CD4-positive, alpha-beta T cell treated with Interleukin-17A for 1 hour (primary cell): ENCODE data around the gene SCO2.
A peak's percentile ranks its signal among the peaks of the same experiment; 100 is the strongest.
"Not testable (repeated sequence)": the region's sequence is repeated elsewhere in the genome, so short reads cannot be mapped to it uniquely, and the experiment has no call there.

Experiments
- DNase-seq: peaks from one replicate; pipeline ENCODE4 v3.0.0-alpha.2; 2020

Gene SCO2

GRCh38 chr22:50530877-50531545 is 5.6 kb upstream of the SCO2 start:
- peak; percentile 87 for DNase-seq

DNA sequence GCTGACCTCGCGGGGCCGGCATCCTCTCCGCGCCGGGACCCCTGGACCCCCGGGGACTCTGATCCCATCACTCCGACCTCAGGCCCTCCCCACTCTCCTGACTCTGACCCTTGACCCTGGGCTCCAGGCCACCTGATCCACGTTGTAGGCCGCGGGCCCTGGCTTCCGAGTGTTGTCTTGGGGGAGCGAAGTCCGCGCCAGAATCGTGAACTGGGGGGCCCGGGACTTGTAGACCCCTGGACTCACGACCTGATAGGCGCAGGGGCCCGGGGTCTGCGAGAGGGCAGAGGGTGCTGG is 5.1 kb upstream of the SCO2 start:
- no peak for DNase-seq

- peak; percentile 73 for DNase-seq
These were observed 4.6 kb upstream of the SCO2 start, which contains the start of gene TYMP for GRCh38 chr22:50529897-50530579. Gene TYMP (minus strand): TSS chr22:50530012. CDS start chr22:50529709, 303 bp downstream.

DNA sequence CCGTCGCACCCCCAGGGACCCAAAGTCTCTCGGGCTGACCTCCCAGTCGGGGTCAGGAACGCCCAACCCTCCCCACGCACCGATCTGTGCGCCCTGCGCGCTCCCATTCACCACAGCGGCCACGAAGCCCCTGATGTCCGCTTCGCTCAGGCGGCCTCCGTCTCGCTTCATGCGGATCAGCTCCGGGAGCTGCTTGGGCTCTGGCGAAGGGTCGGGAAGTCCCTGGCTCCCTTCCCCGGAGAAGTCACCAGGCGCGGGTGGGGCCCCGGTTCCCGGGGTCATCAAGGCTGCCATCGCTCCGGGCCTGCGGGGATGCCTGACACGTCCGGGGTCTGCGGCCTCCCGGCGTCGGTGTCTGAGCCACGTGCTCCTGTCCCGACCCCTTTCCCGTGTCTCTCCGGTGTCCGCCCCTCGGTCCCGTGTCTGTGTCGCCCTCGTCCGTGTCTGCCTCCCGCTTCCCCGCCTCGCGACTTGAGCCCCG is 4.1 kb upstream of the SCO2 start:
- DNase-seq = no peak

DNA sequence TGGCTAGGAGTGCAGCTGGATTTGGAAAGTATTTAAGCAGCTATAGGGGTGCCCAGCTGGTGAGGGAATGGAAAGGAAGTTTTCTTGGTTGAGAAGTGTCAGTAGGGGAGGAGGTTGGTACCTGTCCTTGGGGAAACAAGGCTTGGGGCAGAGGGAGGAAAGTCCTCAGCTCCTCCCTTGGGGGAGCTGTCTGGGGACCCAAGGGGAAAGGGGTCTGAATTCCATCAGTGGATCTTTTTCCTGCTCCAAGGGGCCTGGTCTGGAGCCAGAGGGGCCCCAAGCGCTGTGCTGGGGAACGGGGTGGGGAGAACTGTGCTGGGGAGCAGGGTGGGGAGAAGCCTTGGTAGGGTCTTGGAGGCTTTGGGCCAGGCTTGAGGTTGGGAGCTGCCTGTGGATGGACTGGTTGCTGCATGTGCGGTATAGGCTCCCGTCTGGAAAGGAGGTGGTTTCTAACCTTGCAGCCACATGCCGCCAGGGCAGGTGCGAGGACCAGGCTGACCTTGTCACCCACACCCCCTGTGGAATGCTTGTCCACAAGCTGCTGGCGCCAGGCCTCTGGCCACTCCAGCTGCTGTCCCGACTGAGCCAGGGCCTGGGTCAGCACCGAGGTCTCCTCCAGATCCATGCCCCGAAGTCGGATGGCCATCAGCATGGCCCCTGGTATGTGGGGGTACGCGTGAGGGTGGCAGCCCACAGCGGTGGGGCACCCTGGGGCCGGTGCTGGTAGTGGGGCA is 3.5 kb upstream of the SCO2 start:
- no peak for DNase-seq

DNA sequence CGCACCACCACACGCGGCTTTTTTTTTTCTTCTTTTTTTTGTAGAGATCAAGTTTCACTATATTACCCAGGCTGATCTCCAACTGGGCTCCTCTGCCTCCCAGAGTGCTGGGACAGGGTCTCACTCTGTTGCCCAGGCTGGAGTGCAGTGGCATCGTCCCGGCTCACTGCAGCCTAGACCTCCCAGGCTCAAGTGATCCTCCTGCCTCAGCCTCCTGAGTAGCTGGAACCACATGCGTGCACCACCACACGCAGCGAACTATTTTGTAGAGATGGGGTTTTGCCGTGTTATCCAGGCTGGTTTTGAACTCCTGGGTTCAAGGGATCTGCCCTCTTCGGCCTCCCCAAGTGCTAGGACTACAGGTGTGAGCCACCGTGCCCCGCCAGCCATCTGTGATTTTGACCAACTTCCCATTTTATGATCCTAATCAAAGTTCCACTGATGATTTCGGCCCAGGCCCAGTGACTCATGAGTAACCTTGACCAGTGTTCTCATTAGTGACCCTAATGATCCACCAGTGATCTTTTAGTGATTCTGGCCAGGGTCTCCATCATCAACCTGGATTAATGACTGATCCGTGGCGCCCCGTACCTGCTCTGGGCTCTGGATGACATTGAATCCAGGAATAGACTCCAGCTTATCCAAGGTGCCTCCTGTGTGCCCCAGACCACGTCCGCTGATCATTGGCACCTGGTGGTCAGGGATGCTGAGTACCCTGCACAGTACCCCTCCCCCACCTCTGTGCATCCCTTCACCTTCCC is 2.7 kb upstream of the SCO2 start:
- DNase-seq = no peak

DNA sequence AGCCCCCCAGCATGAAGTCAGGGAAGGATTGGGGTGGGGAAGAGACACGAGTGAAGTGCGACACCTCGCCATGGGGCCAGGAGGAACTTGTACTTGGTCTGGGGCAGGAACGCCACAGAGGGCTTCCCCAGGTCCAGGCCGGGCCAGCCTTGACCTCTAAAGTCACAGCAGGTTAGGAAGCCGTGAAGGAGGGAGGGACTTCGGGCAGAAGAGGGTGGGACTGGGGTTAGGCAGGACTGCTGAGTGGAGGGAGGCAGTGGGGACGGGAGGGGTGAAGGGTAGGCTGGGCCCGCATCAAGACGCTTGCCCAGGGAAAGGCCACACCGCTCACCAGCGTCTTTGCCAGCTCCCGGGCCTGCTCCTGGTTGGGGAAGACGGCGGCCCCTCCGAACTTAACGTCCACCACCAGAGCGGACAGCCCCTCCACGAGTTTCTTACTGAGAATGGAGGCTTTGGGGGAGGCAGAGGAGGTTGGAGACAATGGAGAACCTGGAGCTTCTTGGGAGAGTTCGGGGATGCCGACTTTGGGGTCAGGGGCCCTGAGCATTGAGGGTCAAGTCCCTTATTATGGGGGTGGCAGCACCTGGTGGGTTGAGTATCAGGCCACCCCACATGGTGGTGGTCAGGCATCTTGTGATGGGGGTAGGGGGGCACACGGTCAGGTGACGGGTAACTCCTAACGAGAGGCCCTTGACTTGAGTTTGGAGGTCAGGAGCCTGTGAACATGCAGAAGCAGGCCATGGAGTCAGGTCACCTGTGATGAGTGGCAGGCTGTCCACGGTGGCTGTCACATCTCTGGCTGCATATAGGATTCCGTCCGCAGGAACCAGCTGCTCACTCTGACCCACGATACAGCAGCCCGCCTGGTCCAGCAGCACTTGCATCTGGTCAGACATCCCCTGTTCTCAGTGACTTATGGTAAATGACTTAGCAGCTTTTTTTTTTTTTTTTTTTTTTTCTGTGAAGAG is 1.7 kb upstream of the SCO2 start:
- peak; percentile 56 for DNase-seq

GRCh38 chr22:50526108-50526833 is 873 bp upstream of the SCO2 start:
- DNase-seq = peak; percentile 89

- DNase-seq = no peak
These were observed 385 bp upstream of the SCO2 start for GRCh38 chr22:50525858-50526107.

DNA sequence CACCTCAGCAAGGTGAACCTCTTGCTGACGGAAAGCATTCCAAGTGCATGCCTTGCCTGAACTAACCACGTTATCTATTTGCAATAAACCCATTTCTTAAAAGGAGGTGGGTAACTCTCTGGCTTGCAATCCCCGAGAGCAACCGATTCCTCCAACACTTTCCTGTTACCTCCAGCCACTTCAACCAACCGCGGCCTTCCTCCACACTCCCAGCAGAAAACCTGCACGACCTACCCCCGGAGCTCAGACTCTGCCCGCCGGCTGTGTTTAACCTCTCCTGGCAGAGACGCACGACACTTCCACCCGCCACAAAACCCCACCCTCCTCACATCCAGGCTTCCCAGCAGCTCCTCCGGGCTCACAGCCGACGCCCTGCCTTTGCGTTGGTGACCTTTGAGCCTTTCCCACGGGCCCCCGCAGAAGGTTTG is 708 bp downstream of the SCO2 start:
- no peak for DNase-seq

- no peak for DNase-seq
These were observed 1.4 kb downstream of the SCO2 start for GRCh38 chr22:50523806-50524675.

- no peak for DNase-seq
These were observed 2.0 kb downstream of the SCO2 start for GRCh38 chr22:50523458-50523805.

DNA sequence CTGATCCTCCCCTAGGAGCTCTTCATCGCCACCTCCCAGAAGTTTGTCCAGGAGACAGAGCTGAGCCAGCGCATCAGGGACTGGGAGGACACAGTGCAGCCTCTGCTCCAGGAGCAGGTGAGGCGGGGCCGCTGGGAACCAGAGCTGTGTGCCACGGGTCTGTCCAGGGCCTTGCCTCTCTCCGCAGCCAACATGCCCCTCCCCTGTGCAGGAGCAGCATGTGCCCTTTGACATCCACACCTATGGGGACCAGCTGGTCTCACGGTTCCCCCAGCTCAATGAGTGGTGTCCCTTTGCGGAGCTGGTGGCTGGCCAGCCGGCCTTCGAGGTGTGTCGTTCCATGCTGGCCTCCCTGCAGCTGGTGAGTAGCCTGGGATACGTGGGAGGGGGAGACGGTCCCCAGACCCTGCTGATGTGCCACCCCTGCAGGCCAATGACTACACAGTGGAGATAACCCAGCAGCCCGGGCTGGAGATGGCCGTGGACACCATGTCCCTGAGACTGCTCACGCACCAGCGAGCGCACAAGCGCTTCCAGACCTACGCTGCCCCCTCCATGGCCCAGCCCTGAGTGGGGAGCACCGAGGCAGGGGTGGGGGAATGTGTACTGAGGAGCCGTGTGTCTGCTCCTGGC is 2.5 kb downstream of the SCO2 start:
- no peak for DNase-seq

DNA sequence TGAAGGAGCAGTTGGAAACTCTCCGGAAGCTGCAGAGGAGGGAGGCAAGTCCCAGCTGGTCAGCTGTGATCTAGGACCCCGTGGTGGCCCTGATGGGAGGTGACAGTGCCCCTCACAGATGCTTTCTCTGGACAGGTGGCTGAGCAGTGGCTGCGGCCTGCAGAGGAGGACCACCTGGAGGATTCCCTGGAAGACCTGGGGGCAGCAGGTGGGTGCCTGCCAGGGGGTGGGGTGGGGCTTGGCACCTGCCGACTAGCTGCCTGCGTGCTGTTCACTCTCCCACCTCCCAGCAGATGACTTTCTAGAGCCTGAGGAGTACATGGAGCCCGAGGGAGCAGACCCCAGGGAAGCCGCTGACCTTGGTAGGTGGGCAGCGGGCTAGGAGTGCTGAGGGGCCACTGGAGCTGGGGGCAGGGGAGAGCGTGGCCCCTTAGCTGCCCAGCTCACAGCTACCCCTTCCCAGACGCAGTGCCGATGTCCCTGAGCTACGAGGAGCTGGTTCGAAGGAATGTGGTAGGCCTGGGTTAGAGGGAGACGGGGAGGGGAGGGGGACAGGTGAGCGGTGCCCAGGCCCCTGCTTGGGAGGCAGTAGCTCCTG is 3.1 kb downstream of the SCO2 start:
- no peak for DNase-seq

DNA sequence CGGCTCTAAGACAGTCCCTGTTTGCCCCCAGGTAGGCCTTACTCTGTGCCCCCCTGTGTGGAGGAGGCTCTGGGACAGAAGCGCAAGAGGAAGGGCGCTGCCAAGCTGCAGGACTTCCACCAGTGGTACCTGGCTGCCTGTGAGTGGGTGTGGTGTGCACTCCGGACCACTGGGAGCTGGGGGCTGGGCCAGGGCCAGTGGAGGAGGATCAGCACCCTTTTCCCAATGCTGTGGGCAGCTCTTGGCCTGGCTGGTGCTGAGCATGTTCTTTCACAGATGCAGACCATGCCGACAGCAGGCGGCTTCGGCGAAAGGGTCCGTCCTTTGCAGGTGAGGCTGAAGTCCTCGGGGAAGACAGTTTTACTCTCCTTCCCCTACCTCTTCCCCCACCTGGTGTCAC is 3.7 kb downstream of the SCO2 start:
- DNase-seq = no peak

DNA sequence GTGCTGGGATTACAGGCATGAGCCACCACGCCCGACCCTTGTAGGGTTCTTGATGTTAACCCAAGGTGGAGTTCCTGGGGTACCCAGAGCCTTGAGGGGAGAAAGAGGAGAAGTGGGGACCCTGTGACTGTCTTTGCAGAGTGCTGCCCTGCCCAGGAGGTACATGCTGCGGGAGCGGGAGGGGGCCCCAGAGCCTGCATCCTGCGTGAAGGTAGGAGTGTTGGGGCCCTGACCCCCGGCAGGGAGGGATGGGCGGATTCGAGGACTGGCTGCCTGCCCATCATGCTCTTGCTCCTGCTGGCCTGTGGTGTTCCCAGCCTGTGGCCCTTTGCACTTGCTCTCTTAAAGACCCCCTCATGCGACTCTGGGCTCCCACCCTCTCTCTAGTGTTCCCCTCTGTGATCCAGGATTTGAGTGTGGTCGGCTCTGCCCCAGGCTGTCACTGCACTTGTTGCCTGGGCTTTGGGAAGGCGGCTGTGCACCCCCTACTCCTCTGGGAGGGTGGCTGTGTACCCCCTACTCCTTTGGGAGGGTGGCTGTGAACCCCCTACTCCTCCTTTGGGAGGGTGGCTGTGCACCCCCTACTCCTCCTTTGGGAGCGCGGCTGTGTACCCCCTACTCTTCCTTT is 4.5 kb downstream of the SCO2 start:
- no peak for DNase-seq

GRCh38 chr22:50520184-50520583 is 5.2 kb downstream of the SCO2 start:
- DNase-seq = not testable (repeated sequence)

DNA sequence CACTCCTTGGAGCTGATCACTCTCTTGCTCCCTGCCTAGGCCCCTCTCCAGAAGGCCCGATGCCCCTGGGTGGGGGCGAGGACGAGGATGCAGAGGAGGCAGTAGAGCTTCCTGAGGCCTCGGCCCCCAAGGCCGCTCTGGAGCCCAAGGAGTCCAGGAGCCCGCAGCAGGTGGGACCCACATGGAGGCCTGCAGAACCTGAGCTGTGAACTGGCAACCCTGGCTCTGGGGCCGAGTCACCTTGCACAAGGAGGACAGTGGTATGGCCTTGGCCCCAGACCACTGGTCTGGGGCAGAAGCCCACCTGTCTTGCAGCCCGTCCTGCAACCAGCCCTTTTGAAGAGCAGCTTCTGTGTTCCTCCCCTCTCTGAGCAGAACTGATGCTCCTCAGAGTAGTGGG is 6.2 kb downstream of the SCO2 start:
- no peak for DNase-seq

DNA sequence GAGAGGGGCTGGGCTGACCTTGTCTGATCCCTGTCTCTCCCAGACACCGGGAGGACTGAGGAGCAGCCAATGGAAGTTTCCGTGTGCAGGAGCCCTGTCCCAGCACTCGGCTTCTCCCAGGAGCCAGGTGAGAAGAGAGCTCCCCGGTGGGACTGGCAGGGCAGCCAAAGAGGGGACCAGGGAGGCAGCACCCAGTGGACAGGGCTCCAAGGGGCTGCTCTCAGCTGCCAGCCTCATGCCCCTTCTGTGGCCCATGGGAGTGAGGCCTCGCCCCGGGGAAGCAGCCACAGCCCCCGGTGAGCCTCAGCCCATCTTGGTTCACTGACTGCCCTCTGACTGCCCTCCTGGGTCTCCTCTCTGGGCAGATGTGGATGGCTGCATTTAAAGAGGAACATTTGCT is 6.8 kb downstream of the SCO2 start:
- DNase-seq = no peak
